ENCODE measurements around the gene SNX33.
"Not testable (repeated sequence)": the region's sequence is repeated elsewhere in the genome, so short reads cannot be mapped to it uniquely, and the experiment has no call there.

The SNX33 gene, protein sequence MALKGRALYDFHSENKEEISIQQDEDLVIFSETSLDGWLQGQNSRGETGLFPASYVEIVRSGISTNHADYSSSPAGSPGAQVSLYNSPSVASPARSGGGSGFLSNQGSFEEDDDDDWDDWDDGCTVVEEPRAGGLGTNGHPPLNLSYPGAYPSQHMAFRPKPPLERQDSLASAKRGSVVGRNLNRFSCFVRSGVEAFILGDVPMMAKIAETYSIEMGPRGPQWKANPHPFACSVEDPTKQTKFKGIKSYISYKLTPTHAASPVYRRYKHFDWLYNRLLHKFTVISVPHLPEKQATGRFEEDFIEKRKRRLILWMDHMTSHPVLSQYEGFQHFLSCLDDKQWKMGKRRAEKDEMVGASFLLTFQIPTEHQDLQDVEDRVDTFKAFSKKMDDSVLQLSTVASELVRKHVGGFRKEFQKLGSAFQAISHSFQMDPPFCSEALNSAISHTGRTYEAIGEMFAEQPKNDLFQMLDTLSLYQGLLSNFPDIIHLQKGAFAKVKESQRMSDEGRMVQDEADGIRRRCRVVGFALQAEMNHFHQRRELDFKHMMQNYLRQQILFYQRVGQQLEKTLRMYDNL

DNA sequence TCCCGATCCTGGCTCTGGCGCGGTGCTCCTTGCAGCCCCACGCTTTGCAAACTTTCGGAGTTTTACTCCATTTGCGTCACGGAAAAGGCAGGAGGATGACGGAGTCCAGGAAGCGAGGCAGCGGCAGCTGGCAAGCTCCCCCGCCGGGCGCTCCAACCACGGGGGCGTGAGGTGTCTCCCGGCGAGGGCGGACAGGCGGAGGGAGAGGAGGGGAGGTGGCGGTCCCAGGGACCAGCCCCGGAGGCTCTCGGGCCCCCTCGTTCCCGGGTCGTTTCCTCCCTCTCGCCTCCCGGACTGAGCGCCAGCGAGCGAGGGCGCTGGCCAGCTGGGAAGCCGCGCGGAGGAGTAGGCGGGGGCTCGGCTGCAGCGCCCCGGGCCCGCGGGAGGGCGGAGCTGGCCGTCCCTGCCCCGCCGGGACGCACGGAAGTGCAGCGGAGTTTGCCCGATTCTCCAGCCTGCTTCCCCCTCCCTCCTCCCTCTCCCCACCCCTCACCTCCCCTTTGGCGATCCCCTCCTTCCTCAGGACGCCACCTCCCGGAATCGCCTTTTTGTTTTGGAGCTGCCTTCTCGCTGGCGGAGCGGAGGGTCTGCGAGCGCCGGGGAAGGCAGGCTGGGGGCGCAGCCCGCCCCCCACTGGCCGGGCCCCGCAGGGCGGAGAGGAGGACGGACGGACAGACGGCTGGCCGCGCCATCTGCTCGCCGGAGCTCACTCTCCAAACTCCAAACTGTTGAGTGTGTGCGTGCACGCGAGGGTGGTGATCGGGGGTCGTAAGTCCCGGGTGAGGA, at the start of gene SNX33:
Gene SNX33 (plus strand): TSS at position 543 of the 786 bp plus-strand sequence. CDS start 1,191 bp downstream, outside the sequence.
- peak; percentile 46 for DNase-seq

GRCh38 chr15:75598361-75598760, 49.4 kb upstream of the SNX33 start:
- DNase-seq: no peak

GRCh38 chr15:75599401-75599800, 48.3 kb upstream of the SNX33 start:
- DNase-seq: no peak

GRCh38 chr15:75606026-75606425, 41.7 kb upstream of the SNX33 start:
- DNase-seq: no peak

DNA sequence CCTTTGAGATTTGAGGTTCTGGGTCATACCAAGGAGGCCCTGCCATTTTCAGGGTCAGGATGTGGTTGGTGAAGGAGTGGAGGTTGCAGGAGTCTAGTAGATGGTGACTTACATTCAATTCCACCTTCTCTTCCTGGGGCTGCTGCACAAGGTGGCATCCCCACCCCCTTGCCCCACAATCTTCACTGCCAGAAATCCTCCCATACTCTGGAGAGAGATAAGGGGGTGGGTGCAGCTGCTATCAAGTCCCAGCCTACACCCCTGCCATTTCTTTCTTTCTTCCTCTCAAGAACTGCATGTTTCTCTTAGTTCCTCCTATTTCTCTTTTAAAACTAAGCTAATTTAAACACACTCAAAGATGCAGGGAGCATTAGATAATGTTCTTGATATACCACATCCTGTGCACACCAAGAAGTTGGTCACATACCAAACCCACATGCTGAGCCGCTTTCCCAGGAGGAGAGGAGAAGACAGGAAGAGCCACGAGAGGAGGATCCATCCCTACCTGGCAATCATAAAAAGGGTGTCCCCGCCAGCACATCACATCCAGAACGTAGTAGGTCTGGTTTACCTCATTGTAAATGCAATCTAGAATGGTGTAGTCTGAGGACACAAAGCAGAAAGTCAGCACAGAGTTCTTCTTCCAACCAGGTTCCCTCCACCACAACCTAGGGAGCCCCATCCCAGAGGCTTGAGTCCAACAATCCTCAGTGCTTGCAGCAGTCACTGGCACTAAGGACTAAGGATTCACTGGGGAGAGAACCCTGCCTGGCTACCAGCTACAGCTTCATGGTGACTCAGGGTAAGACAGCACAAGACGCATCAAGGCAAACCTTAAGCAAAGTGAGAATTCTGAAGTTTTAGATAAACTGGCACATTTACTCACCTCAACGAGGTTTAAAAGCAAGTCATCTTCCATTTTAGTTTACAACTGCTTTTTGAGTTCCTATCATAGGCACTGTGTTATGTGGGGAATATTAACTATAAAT, 40.7 kb upstream of the SNX33 start:
- DNase-seq: peak; percentile 50

GRCh38 chr15:75616766-75617165, 30.9 kb upstream of the SNX33 start:
- no peak for DNase-seq

- DNase-seq: no peak
These were observed 27.5 kb upstream of the SNX33 start for GRCh38 chr15:75620058-75620820.

DNA sequence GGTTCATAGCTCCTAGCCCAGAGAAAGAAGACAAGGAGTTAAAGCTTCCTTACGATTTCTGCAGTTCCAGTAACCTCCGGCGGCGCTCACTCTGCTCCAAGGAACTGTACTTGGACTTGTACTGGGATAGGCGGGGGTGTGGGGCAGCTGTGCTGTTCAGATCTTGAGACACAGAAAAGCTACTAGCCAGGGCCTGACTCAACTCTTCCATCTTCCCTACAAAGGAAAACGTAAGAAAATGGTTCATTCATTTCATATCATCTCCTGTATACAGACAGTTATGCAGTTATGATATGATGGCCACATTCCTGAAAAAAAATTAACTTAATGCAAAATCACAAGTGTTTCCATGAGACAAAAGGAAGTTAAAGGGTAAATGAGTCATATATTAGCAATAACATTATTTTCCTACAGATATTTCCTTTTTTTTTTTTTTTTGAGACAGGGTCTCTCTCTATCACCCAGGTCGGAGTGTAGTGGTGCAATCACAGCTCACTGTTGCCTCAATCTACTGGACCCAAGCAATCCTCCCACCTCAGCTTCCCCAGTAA, 26.8 kb upstream of the SNX33 start:
- DNase-seq: no peak

DNA sequence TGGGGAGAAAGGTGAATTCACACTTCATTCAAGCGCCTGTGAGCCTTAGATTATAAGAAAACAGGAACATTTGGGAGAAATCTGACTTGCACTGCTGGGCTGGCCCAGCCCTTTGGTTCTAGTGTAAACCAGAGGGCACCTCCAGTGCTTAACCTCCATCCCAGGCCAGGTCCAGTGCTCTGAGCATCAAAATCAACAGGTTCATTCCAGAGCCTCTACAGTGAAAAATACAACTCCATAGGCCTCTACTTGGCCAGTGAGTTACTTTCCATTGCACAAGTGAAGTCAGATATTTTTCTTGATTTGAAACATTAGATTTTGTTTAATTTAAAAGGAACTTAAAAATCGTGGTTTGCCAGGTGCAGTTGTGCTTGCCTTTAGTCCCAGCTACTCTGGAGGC, 25.2 kb upstream of the SNX33 start:
- no peak for DNase-seq

DNA sequence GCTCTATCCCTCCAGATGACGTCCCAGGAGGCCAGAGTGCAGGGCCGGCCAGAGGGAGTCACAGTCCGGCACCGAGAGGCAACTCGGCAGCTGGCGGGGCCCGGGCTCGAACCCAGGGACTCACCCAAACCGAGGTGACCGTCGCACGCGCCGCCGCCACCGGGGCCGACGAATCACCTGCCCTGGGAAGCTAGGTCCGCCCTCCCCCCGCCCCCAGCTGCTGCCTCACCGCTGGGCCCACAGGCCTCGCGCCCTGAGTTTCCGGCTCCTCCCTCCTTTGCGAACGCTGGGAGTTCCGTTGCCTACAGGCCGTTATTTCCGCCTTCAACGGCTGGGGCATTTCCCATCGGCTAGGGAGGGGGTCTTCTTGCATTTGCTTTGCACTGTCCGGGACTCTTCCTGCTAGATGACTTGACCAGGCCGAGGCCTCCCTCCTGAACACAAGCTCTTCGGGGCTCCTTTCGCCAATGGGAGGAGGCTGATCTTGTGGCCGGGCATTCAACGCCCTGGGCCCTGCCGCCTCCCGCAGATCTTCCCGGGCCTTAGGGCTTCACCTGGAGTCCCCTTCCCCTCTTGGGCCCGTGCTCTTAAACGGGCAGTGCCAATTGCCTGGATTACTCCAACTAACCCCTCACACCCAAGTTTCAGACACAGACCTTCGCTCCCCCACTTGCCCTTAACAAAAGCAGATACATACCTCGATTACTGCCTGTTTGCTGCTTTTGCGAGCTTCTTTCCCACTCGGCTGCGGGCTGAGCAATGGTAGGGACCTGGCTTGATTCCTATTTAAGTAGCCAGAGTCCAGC, 22.0 kb upstream of the SNX33 start, which contains the start of gene SNUPN:
Gene SNUPN (minus strand): TSS at position 184 of the 806 bp plus-strand sequence. CDS start 4,674 bp downstream, outside the sequence.
- DNase-seq: peak; percentile 96

DNA sequence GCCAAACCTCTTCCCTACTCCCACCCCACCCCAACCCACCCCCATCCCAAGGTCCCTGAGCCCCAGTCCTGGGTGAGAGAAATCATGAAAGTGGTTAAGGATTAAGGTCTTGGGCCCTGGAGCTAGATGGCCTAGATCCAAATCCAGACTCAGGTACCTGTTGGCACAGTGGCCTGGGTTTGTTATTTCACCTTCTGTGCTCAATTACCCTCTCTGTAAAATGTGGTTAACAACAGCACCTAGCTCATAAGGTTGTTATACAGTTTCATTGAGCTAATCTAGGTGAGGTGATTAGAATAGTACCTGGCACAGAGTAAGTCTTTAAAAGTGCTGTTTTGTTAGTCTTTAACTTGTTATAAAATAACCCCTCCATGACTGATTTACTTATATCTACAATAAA, 15.8 kb upstream of the SNX33 start:
- no peak for DNase-seq

DNA sequence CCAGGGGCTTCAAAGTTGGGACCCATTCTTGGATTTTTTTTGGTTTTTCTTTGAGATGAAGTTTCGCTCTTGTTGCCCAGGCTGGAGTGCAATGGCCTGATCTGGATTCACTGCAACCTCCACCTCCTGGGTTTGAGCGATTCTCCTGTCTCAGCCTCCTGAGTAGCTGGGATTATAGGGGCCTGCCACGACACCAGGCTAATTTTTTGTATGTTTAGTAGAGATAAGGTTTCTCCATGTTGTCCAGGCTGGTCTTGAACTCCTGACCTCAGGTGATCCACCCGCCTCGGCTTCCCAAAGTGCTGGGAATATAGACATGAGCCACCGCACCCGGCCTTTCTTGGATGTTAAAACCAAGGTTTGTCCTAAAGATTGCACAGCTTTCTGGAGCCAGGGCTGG, 13.8 kb upstream of the SNX33 start:
- DNase-seq: not testable (repeated sequence)

DNA sequence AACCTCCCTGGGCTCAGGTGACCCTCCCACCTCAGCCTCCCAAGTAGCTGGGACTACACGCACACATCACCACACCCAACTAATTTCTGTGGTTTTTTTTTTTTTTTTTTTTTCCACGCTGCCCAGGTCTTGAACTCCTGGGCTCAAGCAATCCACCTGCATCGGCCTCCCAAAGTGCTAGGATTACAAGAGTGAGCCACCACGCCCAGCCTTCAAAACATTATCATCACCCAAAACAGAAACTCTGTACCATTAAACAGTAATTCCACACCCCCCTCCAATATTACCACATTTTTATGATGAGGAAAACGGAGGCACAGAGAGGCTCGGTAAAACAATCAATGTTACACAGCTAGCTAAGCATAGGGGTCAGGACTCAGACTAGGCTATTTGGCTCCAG, 11.7 kb upstream of the SNX33 start:
- DNase-seq: no peak

DNA sequence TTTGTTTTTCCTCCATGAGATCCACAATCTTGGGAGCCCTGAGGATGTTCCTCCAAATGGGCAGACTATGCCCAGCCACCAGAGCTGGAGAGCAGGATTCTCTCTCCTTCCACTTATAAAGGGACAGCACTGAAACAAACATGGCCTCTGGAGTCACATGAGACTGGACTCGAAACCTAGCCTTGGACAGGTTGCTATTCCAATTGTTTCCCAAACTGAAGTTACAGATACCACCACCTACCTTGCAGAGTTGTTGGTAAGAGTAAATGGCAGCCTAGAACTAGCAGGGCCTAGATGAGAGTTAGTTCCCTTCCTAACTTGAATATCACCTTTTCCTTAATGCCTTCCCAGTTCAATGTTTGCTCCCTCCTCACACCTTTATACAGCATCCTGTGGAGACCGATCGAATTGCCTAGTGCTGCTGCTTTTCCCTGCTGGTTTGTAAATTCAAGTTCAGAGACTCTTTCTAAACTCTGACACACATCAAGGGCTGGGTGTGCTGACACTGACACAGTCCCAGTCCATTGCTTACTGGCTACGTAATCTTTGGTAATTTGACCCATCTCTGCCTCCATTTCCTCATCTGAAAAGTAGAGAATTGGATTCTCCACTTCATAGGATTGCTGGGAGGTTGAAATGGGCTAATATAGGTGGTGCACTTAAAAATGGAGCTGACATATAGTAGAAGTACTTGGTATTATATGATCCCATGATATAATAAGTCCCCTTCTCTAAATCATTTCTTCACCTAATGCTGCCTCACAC, 10.3 kb upstream of the SNX33 start:
- DNase-seq: no peak

GRCh38 chr15:75639191-75639708, 8.5 kb upstream of the SNX33 start:
- DNase-seq: no peak

DNA sequence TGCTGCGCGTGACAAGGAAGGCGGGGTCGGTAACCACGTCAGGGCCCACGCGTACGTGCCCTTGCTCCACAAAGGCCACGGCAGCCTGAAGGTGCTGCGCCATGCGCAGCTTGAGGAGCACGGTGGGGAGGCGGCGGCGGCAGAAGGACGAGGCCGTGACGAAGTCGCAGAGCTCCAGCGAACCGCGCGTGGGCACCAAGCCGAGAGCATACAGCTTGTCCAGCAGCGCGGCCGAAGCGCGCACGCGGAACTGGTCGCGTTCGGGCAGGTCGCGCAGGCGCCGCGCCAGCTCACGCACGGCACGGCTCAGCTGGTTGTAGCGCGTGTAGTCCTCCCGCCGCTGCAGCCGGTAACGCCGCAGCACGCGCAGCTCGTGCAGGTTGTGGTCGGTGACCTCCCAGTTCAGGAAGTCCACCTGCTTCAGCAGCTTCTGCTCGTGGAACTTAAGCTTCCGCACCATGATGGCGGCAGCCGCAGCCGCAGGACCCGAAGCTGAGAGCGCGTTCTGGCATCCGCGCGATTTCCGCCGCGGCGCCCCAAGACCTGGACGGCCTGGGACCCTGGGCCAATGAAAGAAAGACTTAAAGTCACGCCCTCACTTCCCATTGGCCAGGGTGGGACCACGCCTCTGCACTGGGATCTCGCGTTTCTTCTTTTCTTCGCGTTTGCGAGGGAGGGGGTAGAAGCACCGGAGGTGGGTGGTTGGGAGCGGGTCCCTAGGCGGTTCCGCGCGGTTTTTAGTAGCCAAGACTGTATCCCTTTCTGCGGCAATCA, 7.8 kb upstream of the SNX33 start, which contains the start of gene IMP3:
Gene IMP3 (minus strand): TSS at position 516 of the 774 bp plus-strand sequence. CDS start 56 bp downstream, at position 460.
- DNase-seq: peak; percentile 98

GRCh38 chr15:75640483-75641178, 7.1 kb upstream of the SNX33 start:
- DNase-seq: peak; percentile 70

DNA sequence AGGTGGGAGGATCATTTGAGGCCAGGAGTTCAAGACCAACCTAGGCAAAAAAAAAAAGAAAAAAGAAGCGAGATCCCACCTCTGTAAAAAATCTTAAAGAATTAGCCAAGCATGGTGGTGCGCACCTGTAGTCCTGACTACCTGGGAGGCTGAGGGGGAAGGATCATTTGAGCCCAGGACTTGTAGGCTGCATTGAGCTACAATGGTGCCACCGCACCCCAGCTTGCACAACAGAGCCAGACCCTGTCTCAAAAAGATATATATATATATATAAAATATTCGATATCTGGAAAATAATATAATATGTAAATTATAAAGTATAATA, 6.6 kb upstream of the SNX33 start:
- DNase-seq: no peak
